22Rv1 (cell line): ENCODE measurements around the gene VKORC1L1.

ENCODE experiments used
- ZFX ChIP-seq: fragments of 450-650 bp; IDR thresholded peaks from 2 replicates; pipeline ENCODE4 v1.6.1; 2017; ENCODE audit warnings: antibody characterized with exemption, borderline replicate concordance
- TF ChIP-seq, protein P1 (sequence below): fragments of 450-650 bp; IDR thresholded peaks from 2 replicates; pipeline ENCODE4 v1.5.1; 2017; ENCODE audit warnings: mild to moderate bottlenecking

DNA sequence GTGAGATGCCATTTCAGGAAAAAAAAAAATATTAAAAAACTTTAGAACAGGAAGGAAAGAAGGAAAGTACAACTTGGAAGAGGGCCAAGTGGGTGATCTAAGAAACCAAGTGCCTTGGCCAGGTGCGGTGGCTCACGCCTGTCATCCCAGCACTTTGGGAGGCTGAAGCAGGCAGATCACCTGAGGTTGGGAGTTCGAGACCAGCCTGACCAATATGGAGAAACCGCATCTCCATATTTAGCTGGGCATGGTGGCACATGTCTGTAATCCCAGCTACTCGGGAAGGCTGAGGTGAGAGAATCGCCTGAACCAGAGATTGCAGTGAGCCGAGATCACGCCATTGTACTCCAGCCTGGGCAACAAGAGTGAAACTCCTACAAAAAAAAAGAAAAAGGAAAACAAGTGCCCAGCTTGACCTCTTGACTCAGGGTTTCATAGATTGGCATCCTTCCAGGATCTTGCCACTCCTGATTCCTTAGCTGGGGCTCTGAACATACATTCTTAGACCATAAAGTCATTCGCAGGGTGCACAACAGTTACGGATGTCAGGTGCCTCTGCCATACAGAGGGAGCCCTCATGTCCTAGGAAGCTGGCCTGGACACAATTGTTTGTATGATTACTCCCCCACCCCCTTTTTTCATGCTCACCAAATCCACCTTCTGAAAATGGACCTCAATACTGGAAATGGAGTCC lies 111.2 kb downstream of the VKORC1L1 start:
- TF ChIP-seq, protein P1, sequence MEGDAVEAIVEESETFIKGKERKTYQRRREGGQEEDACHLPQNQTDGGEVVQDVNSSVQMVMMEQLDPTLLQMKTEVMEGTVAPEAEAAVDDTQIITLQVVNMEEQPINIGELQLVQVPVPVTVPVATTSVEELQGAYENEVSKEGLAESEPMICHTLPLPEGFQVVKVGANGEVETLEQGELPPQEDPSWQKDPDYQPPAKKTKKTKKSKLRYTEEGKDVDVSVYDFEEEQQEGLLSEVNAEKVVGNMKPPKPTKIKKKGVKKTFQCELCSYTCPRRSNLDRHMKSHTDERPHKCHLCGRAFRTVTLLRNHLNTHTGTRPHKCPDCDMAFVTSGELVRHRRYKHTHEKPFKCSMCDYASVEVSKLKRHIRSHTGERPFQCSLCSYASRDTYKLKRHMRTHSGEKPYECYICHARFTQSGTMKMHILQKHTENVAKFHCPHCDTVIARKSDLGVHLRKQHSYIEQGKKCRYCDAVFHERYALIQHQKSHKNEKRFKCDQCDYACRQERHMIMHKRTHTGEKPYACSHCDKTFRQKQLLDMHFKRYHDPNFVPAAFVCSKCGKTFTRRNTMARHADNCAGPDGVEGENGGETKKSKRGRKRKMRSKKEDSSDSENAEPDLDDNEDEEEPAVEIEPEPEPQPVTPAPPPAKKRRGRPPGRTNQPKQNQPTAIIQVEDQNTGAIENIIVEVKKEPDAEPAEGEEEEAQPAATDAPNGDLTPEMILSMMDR, result no peak
- no peak for TF ChIP-seq ZFX
